Right renal cortex interstitium (tissue), 3 donors: ENCODE data around the gene EXOC2. TPM values are rescaled to one million over a fixed set of nuclear protein-coding genes. Genes with fewer than 3 reads are reported as not detected.
A peak's percentile ranks its signal among the peaks of the same experiment; 100 is the strongest.
"Not testable (repeated sequence)": the region's sequence is repeated elsewhere in the genome, so short reads cannot be mapped to it uniquely, and the experiment has no call there.

Source experiments
- DNase-seq, 3 donors: peaks; one replicate each; pipeline ENCODE4 v3.0.0-alpha.2; 2013; ENCODE audit warnings: low read depth in 3 of 3, low spot score in 2 of 3
- polyA plus RNA-seq, 3 donors: library from polyadenylated mRNA; unstranded; fragments of 120-200 nt; gene quantifications; one replicate each; pipeline ENCODE4 v1.2.1, GENCODE V29; 2013; ENCODE audit not compliant: insufficient read length in 3 of 3

EXOC2 gene
- polyA plus RNA-seq, 3 donors: 23.3 to 24.3 (median 24.1) TPM

DNA sequence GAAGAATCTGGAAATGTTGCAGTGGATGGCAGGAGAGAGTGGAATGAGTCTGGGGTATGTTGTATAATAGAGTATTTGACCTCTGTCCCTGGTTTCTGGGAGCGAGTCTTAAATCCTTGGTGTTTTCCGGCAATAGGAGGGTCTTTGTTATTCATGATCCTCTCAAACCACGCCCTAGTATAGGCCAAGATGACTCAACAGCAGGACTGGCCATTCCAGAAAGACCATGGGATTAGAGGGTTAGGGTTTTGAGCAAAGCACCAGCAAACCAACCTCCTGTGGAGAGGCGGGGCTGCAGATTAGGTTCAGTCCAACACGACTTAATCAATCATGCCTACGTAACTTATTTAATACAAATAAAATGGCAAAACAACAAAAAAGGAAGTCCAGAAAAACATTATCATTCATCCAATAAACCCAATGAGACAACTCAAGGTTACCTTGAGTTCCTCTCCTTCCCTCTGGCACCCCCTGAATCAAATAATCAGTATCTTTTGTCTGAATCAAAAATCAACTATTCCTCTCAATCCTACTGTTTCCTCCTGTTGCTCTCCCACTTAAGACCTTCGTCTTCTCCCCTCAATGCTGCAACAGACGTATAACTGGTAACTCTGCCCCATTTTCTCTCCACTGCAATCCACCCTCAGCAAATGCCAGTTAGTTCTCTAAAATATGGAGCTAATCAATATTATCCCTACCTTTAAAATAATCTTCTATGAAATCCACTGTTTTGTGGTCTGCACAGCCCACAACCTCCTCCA is 51.5 kb downstream of the EXOC2 start:
- DNase-seq: no peak

- DNase-seq: no peak
These were observed 56.5 kb downstream of the EXOC2 start for GRCh38 chr6:636488-636887.

DNA sequence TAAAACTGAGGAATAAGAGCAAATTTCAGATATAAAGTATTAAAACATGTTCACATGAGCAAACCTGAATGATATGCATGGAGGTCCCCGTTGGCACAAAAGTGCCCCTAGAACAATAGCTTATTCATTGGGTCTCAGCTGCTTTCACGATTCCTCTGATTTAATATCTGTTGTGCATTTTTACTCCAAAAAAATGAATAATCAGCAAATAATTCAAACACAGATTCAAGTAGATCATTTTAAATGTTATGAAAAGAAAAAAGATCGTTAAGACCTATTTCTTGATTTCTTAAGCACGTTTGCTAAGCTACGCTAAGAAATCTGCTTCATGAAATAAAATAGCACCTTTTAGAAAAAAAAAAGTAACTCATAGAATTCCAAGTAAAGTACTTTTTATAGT is 57.7 kb downstream of the EXOC2 start:
- no peak for DNase-seq

GRCh38 chr6:633611-634010 is 59.3 kb downstream of the EXOC2 start:
- no peak for DNase-seq

GRCh38 chr6:628766-629165 is 64.2 kb downstream of the EXOC2 start:
- DNase-seq: no peak

- peak in 2 of 3 donors; percentile 21 to 30 for DNase-seq
These were observed 66.7 kb downstream of the EXOC2 start for GRCh38 chr6:626236-626635.

GRCh38 chr6:624979-625378 is 68.0 kb downstream of the EXOC2 start:
- DNase-seq: no peak

DNA sequence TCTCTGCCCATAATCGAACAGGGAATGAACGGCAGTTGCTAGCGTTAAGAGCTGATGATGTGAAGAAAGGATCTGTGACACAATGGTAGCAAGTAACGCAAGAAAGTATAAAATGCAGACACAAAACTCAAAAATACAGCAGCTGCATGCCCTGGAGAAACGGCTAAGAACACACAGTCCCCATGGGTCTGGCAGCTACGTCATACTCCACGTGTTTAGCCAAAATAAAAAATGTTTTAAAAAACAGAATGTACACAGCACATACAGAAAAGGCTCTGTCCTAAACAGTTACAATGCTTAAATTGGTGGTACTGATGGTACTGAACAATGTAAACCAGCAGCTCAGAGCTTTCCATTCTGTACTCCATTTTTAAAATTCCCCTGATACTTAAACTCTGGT is 70.5 kb downstream of the EXOC2 start:
- no peak for DNase-seq

- DNase-seq: no peak
These were observed 71.0 kb downstream of the EXOC2 start for GRCh38 chr6:621931-622330.

DNA sequence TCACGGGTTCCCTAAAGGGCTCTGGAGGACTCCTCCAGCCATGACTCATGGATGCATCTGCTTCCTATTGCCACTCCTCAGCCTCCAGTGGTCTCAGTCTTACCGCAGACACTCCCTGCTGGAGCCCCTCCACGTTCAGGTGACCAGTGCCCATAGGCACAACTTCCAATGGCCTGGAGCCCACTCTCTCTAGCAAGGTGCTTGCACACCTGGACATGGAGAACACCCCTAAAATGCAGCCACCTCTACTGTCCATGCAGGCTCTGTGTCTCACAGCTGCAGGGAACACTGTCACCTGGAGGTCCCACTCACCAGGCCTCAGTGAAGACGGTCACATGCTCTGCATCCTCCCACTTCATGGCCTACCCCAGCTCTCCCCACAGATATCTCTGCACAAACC is 72.0 kb downstream of the EXOC2 start:
- no peak for DNase-seq

DNA sequence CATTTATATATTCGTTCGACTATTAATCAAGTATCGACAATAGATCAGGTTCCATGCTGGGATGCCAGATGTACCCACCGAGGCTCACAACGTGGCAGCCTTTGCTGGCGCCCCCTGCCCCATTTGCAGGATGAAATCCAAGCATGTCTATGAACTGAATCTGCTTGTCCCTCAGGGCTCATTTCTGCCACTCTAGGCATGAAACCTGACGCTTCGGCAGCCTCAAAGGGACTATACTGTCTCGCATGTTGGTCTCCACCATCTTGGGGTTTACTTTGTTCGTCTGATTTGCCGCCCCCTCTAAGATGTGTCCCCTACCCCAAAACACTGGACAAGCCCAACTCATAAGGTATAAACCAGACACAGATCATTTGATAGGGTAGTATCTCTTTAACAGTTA is 72.8 kb downstream of the EXOC2 start:
- DNase-seq: no peak

DNA sequence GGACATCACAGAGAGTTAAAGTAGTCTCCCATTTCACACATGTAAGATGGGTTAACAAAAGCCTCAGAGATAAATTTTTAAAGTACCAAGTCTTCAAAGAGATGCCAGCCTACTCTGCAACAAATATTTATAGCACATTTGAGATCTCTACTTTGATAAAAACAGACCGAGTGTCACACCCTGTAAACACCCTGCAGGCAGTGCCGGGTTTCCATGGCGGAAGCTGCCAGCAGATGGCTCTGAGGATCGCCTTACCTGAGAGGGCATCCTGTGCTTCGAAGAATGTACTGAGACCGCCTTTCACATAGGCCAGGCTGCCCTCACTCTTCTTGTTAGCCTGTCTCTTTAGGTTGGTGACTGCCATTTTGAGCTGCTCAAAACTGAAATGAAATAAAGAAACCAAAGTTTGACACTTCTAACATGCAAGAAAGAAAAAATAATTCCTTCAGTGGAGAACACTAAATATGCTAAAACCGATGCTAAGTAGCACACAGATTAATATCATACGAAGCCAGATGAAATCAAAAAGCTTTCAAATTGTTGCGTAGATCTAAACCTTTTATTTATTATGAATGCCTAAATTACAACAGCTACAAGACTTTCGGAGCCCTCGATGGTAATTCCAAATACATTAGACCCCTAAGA is 75.4 kb downstream of the EXOC2 start:
- DNase-seq: no peak

GRCh38 chr6:613981-614380 is 79.0 kb downstream of the EXOC2 start:
- DNase-seq: no peak

GRCh38 chr6:611928-612327 is 81.0 kb downstream of the EXOC2 start:
- no peak for DNase-seq

GRCh38 chr6:610882-611281 is 82.1 kb downstream of the EXOC2 start:
- DNase-seq: no peak

- no peak for DNase-seq
These were observed 83.0 kb downstream of the EXOC2 start for GRCh38 chr6:609905-610304.

GRCh38 chr6:606829-607379 is 86.0 kb downstream of the EXOC2 start:
- DNase-seq: no peak

GRCh38 chr6:605895-606294 is 87.0 kb downstream of the EXOC2 start:
- not testable (repeated sequence) for DNase-seq

- DNase-seq: no peak
These were observed 88.4 kb downstream of the EXOC2 start for GRCh38 chr6:604579-604978.

GRCh38 chr6:603265-603664 is 89.7 kb downstream of the EXOC2 start:
- DNase-seq: no peak

GRCh38 chr6:599576-600448 is 93.1 kb downstream of the EXOC2 start:
- no peak for DNase-seq
